Measurements from ENCODE around the gene MYO7B.

MYO7B gene

DNA sequence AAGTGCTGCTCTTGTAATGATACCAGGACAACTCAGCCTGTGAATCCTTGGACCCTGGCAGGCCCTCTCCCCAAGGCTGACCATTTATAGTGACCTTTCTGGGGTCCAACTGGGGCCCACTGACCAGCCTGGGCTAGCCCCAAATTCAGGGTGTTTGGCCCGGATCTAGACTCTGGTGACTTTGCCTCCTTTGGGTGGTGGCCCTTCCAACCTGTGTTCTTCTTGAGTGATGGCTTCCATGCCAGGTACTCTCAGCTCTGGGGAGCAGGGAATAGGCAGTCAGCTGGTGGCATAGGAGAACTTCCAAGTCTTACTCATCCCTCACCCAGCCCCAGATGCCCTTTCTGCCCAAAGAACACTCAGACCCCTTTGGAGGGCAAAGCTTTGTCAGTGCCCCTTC lies 10.3 kb downstream of the MYO7B start:
- no peaks in the 10 kb centered on the region for H3K4me1 ChIP-seq (ENCODE audit: low read length)
- H3K4me3 ChIP-seq (ENCODE audit: low read length) = no peak overlapping the region
- no peak overlapping the region for H3K4me2 ChIP-seq (ENCODE audit: low read length)
- TF ChIP-seq, protein P1, sequence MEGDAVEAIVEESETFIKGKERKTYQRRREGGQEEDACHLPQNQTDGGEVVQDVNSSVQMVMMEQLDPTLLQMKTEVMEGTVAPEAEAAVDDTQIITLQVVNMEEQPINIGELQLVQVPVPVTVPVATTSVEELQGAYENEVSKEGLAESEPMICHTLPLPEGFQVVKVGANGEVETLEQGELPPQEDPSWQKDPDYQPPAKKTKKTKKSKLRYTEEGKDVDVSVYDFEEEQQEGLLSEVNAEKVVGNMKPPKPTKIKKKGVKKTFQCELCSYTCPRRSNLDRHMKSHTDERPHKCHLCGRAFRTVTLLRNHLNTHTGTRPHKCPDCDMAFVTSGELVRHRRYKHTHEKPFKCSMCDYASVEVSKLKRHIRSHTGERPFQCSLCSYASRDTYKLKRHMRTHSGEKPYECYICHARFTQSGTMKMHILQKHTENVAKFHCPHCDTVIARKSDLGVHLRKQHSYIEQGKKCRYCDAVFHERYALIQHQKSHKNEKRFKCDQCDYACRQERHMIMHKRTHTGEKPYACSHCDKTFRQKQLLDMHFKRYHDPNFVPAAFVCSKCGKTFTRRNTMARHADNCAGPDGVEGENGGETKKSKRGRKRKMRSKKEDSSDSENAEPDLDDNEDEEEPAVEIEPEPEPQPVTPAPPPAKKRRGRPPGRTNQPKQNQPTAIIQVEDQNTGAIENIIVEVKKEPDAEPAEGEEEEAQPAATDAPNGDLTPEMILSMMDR (IDR thresholded peaks at IDR 0.05; ENCODE audit: low read depth, low read length) = no peak
- no peak for TF ChIP-seq EZH2phosphoT487 (IDR thresholded peaks at IDR 0.05; ENCODE audit: low read depth)
- peaks cover 25% of the 10 kb centered on the region for H3K27me3 ChIP-seq (ENCODE audit: low read depth, low read length)
- H3K36me3 ChIP-seq (replicated peaks; ENCODE audit: low read depth, low read length) = no peaks in the 10 kb centered on the region
- no peaks in the 10 kb centered on the region for H3K79me2 ChIP-seq (ENCODE audit: low read length)
- no peak overlapping the region for H3K9ac ChIP-seq (ENCODE audit: low read length)
- H3K27ac ChIP-seq (ENCODE audit: low read length) = no peak overlapping the region
- H3K9me3 ChIP-seq (ENCODE audit: insufficient read depth, low read length) = no peaks in the 10 kb centered on the region
- no peak overlapping the region for H2AFZ ChIP-seq (ENCODE audit: low read depth, low read length)
- no peaks in the 10 kb centered on the region for H4K20me1 ChIP-seq (ENCODE audit: insufficient read depth, low read length)

DNA sequence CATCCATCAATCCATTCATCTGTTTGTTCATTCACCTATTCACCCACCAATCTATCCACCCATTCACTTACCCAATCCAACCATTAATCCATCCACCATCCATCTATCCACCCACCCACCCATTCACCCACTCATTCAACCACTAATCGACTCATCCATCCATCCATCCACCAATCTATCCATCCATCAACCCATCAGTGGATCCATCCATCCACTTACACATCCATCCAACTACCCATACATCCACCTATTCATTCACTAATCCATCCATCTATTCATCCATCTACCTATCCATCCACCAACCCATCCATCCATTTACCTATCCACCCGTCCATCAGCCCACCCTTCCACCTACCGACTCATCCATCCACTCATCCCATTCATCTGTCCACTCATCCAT lies 11.3 kb downstream of the MYO7B start:
- H3K36me3 ChIP-seq (replicated peaks; ENCODE audit: low read depth, low read length) = no peaks in the 10 kb centered on the region
- H3K27me3 ChIP-seq (ENCODE audit: low read depth, low read length) = peaks cover 24% of the 10 kb centered on the region
- H4K20me1 ChIP-seq (ENCODE audit: insufficient read depth, low read length) = no peaks in the 10 kb centered on the region
- H3K27ac ChIP-seq (ENCODE audit: low read length) = no peak overlapping the region
- no peak overlapping the region for H3K9ac ChIP-seq (ENCODE audit: low read length)
- no peak overlapping the region for H3K4me2 ChIP-seq (ENCODE audit: low read length)
- no peaks in the 10 kb centered on the region for H3K4me1 ChIP-seq (ENCODE audit: low read length)
- no peak overlapping the region for H3K4me3 ChIP-seq (ENCODE audit: low read length)
- no peak for TF ChIP-seq EZH2phosphoT487 (IDR thresholded peaks at IDR 0.05; ENCODE audit: low read depth)
- TF ChIP-seq, protein P1 (IDR thresholded peaks at IDR 0.05; ENCODE audit: low read depth, low read length) = no peak
- no peaks in the 10 kb centered on the region for H3K9me3 ChIP-seq (ENCODE audit: insufficient read depth, low read length)
- H2AFZ ChIP-seq (ENCODE audit: low read depth, low read length) = no peak overlapping the region
- no peaks in the 10 kb centered on the region for H3K79me2 ChIP-seq (ENCODE audit: low read length)

DNA sequence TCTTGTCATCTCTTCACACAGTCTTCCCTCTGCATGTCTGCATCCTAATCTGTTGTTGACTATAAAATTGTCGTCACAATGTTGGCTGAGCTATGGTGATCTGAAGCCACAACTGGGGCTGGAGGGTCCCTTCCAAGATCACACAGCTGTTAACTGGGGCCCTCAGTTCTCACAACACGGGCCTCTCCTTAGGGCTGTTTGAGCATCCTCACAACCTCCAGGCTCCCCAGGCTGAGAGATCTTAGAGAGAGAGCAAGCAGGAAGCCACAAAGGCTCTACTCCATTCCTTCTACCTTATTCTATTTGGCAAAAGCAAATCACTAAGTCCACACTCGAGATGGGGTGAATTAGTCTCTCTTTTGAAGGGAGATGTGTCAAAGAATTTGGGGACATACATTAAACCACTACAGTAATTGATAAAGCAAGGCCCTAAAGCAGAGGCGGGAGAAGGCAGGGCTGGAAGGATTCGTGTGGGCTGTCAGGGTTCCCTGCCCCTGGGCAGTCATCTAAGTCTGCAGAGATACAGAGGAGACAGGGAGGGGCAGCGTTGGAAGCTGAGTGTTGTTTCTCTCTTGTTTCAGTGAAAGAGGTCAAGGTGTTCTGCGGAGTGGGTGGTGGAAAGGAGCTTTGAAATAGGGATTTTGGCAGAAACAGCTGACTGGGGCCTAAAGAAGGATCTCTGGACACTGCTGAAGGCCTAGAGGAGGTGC lies 15.9 kb downstream of the MYO7B start:
- H2AFZ ChIP-seq (ENCODE audit: low read depth, low read length) = no peak overlapping the region
- no peaks in the 10 kb centered on the region for H3K36me3 ChIP-seq (replicated peaks; ENCODE audit: low read depth, low read length)
- H3K4me2 ChIP-seq (ENCODE audit: low read length) = no peak overlapping the region
- no peak overlapping the region for H3K9ac ChIP-seq (ENCODE audit: low read length)
- no peaks in the 10 kb centered on the region for H3K9me3 ChIP-seq (ENCODE audit: insufficient read depth, low read length)
- no peaks in the 10 kb centered on the region for H3K4me1 ChIP-seq (ENCODE audit: low read length)
- no peaks in the 10 kb centered on the region for H3K79me2 ChIP-seq (ENCODE audit: low read length)
- H4K20me1 ChIP-seq (ENCODE audit: insufficient read depth, low read length) = no peaks in the 10 kb centered on the region
- no peak overlapping the region for H3K27ac ChIP-seq (ENCODE audit: low read length)
- TF ChIP-seq EZH2phosphoT487 (IDR thresholded peaks at IDR 0.05; ENCODE audit: low read depth) = no peak
- TF ChIP-seq, protein P1 (IDR thresholded peaks at IDR 0.05; ENCODE audit: low read depth, low read length) = no peak
- peaks cover 20% of the 10 kb centered on the region for H3K27me3 ChIP-seq (ENCODE audit: low read depth, low read length)
- no peak overlapping the region for H3K4me3 ChIP-seq (ENCODE audit: low read length)

DNA sequence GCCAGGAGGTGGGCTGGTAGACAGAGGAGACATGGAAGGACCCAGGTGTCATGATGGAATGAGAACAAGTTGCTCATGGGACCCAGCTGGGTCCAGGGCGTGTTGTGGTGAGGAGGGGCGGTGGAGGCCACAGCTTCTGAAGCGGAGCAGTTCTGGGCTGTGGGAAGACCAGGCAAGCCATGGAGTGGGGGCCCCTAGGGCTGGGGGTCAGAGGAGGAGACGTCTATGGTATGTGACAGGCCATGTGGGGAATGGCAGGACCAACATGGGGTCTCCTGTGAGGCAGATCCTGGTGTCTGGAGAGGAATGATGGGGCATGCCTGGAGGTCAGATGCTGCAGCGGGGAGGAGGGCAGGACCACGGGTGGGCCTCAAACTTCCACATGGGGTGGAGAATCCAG lies 16.9 kb downstream of the MYO7B start:
- Histone ChIP-seq H3K27me3 (ENCODE audit: low read depth, low read length) (peaks cover 20% of the 10 kb centered on the region), H3K4me3 (ENCODE audit: low read length) (no peak overlapping the region), H3K4me2 (ENCODE audit: low read length) (no peak overlapping the region), H3K9ac (ENCODE audit: low read length) (no peak overlapping the region), H4K20me1 (ENCODE audit: insufficient read depth, low read length) (no peaks in the 10 kb centered on the region), H3K4me1 (ENCODE audit: low read length) (no peaks in the 10 kb centered on the region), H2AFZ (ENCODE audit: low read depth, low read length) (no peak overlapping the region), H3K9me3 (ENCODE audit: insufficient read depth, low read length) (no peaks in the 10 kb centered on the region), H3K27ac (ENCODE audit: low read length) (no peak overlapping the region), H3K36me3 (replicated peaks; ENCODE audit: low read depth, low read length) (no peaks in the 10 kb centered on the region), H3K79me2 (ENCODE audit: low read length) (no peaks in the 10 kb centered on the region)
- TF ChIP-seq, protein P1 (IDR thresholded peaks at IDR 0.05; ENCODE audit: low read depth, low read length) = no peak
- TF ChIP-seq EZH2phosphoT487 (IDR thresholded peaks at IDR 0.05; ENCODE audit: low read depth) = no peak

Data from OCI-LY3 (cell line).